Measurements from ENCODE around the gene KRT4. TPM values are rescaled to one million over a fixed set of nuclear protein-coding genes. Genes with fewer than 3 reads are reported as not detected.

Gene KRT4
- total RNA-seq, 2 donors from 2014 or later: not detected

GRCh38 chr12:52784909-52785308 lies 29.0 kb downstream of the KRT4 start:
- DNase-seq: no peak
- Histone ChIP-seq H3K4me3 (no peak overlapping the region), H3K36me3 (no peaks in the 10 kb centered on the region), H3K9me3 (no peaks in the 10 kb centered on the region), H3K27me3 (no peaks in the 10 kb centered on the region), H3K9ac (ENCODE audit: low read depth in 2 of 2, low read length in 2 of 2) (no peak overlapping the region), H3K27ac (no peak overlapping the region), H3K4me1 (no peaks in the 10 kb centered on the region)
- TF ChIP-seq CTCF (IDR thresholded peaks at IDR 0.05): no peak
- intact Hi-C loops (cut with DNase I): no loop called here

- Histone ChIP-seq H3K36me3 (no peaks in the 10 kb centered on the region), H3K9me3 (no peaks in the 10 kb centered on the region), H3K4me1 (no peaks in the 10 kb centered on the region), H3K9ac (ENCODE audit: low read depth in 2 of 2, low read length in 2 of 2) (no peak overlapping the region), H3K27me3 (no peaks in the 10 kb centered on the region), H3K4me3 (no peak overlapping the region), H3K27ac (no peak overlapping the region)
- no peak for DNase-seq
- no peak for TF ChIP-seq CTCF (IDR thresholded peaks at IDR 0.05)
- intact Hi-C loops (cut with DNase I): no loop called here
These were observed 30.2 kb downstream of the KRT4 start for GRCh38 chr12:52783563-52784316.

DNA sequence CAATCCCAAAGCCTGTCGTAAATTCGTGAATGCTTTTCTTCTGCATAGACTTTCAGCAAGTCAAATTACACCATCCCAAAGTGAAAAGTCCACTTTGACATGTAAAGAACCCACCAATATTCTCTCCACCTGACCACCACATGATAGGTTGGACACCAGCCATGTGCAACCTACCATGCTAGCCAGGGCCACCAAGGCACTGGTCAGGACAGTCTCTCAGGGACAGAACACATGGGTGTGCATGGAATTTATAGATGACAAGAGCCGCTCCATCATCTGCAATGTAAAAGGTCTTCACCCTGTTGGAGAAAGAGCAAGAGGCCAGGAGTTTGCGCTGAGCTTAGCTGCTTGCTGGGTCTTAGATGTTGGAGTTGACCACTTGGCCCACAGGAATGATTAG lies 31.4 kb downstream of the KRT4 start:
- no peak for DNase-seq
- TF ChIP-seq CTCF (IDR thresholded peaks at IDR 0.05): no peak

GRCh38 chr12:52781399-52782082 lies 32.4 kb downstream of the KRT4 start:
- intact Hi-C loops (cut with DNase I): no loop called here
- no peak for TF ChIP-seq CTCF (IDR thresholded peaks at IDR 0.05)
- Histone ChIP-seq H3K9ac (ENCODE audit: low read depth in 2 of 2, low read length in 2 of 2) (no peak overlapping the region), H3K9me3 (no peaks in the 10 kb centered on the region), H3K36me3 (no peaks in the 10 kb centered on the region), H3K4me1 (no peaks in the 10 kb centered on the region), H3K4me3 (no peak overlapping the region), H3K27me3 (no peaks in the 10 kb centered on the region), H3K27ac (no peak overlapping the region)
- no peak for DNase-seq

More for the DNA sequence above, 31.4 kb downstream of the KRT4 start:
- H3K9ac ChIP-seq (ENCODE audit: low read depth in 2 of 2, low read length in 2 of 2): no peak overlapping the region
- no peaks in the 10 kb centered on the region for H3K4me1 ChIP-seq
- H3K27me3 ChIP-seq: no peaks in the 10 kb centered on the region
- intact Hi-C loops (cut with DNase I): no loop called here
- H3K9me3 ChIP-seq: no peaks in the 10 kb centered on the region
- no peaks in the 10 kb centered on the region for H3K36me3 ChIP-seq
- no peak overlapping the region for H3K27ac ChIP-seq
- no peak overlapping the region for H3K4me3 ChIP-seq

GRCh38 chr12:52779914-52780313 lies 34.0 kb downstream of the KRT4 start:
- Histone ChIP-seq H3K4me3 (no peak overlapping the region), H3K27me3 (no peaks in the 10 kb centered on the region), H3K4me1 (no peaks in the 10 kb centered on the region), H3K9me3 (no peaks in the 10 kb centered on the region), H3K27ac (no peak overlapping the region), H3K36me3 (no peaks in the 10 kb centered on the region), H3K9ac (ENCODE audit: low read depth in 2 of 2, low read length in 2 of 2) (no peak overlapping the region)
- intact Hi-C loops (cut with DNase I): no loop called here
- TF ChIP-seq CTCF (IDR thresholded peaks at IDR 0.05): no peak
- DNase-seq: no peak

Data from colonic mucosa (tissue), 4 donors.